Spleen (tissue), 11 donors: Measurements from ENCODE around the gene C10orf53. TPM values are rescaled to one million over a fixed set of nuclear protein-coding genes. Genes with fewer than 3 reads are reported as not detected.

Experiments used
- DNase-seq: peaks from one replicate; pipeline ENCODE4 v3.0.0-alpha.2; 2020
- H3K27ac ChIP-seq, 8 donors: fragments of 200-600 bp; sonication (generic) in 7 of 8; 1 replicate in 4 of 8; 2 replicates in 4 of 8; pipeline versions ENCODE4 v1.5.0 to v1.8.0; 2016 to 2021; ENCODE audit warnings: inconsistent platforms in 4 of 8, mild to moderate bottlenecking in 4 of 8, moderate library complexity in 1 of 8
- H3K27me3 ChIP-seq, 7 donors: fragments of 200-600 bp; sonication (generic) in 6 of 7; replicated peaks in 1 of 7; 1 replicate in 4 of 7; 2 replicates in 3 of 7; pipeline versions ENCODE4 v1.5.0 to v1.8.0; 2016 to 2021; ENCODE audit warnings: inconsistent platforms in 3 of 7, mild to moderate bottlenecking in 1 of 7
- H3K36me3 ChIP-seq, 6 donors: fragments of 200-600 bp; sonication (generic) in 5 of 6; 1 replicate in 4 of 6; 2 replicates in 2 of 6; pipeline versions ENCODE4 v1.5.0 to v1.8.0; 2016 to 2021; ENCODE audit warnings: inconsistent platforms in 2 of 6
- H3K4me1 ChIP-seq, 6 donors: fragments of 200-600 bp; sonication (generic) in 5 of 6; 1 replicate in 3 of 6; 2 replicates in 3 of 6; pipeline versions ENCODE4 v1.5.0 to v1.8.0; 2016 to 2021; ENCODE audit warnings: inconsistent platforms in 3 of 6
- H3K4me3 ChIP-seq, 8 donors: fragments of 200-600 bp; sonication (generic) in 7 of 8; 1 replicate in 4 of 8; 2 replicates in 4 of 8; pipeline versions ENCODE4 v1.5.0 to v1.8.0; 2016 to 2021; ENCODE audit warnings: inconsistent platforms in 4 of 8, mild to moderate bottlenecking in 4 of 8, moderate library complexity in 2 of 8
- H3K9me3 ChIP-seq, 8 donors: fragments of 200-600 bp; sonication (generic) in 7 of 8; 1 replicate in 4 of 8; 2 replicates in 4 of 8; pipeline versions ENCODE4 v1.5.0 to v1.8.0; 2016 to 2021; ENCODE audit warnings: inconsistent platforms in 4 of 8
- POLR2A ChIP-seq, 3 donors: fragments of 450-650 bp; IDR thresholded peaks; one replicate each; pipeline ENCODE4 v1.5.1; 2017; ENCODE audit warnings: antibody characterized with exemption in 3 of 3, mild to moderate bottlenecking in 1 of 3
- POLR2AphosphoS5 ChIP-seq, 3 donors: sonication (generic); formaldehyde crosslinking; IDR thresholded peaks; one replicate each; pipeline ENCODE4 v1.5.1; 2017; ENCODE audit warnings: antibody characterized with exemption in 3 of 3
- WGBS, 5 donors: extraction: QIAGEN DNeasy Blood & Tissue Kit in 3 of 5; methylation state at CpG; one replicate each; pipeline versions ENCODE4 v1.1.5 to v1.1.7; 2013 to 2018; 5-methylcytosine and 5-hydroxymethylcytosine counted together
- intact Hi-C: fragments of 100-400 bp; cut with DNase I; formaldehyde crosslinking; loops from one replicate; pipeline ENCODE4 v1.15.0; 2023; ENCODE audit warnings: low total_unique reads
- polyA plus RNA-seq, 3 donors: library from polyadenylated mRNA; stranded (reverse); fragments of 200-250 nt; gene quantifications; one replicate each; pipeline ENCODE4 v1.2.1, GENCODE V29; 2013
- total RNA-seq, 7 donors: library from RNA; depleted of rRNA in 3 of 7; stranded (reverse); fragments of >200 nt in 3 of 7; fragmentation: NEBNext Ultra II Directional in 4 of 7; extraction: Animal tissue kit (Norgen Biotek cat#: 25700) in 4 of 7; gene quantifications; one replicate each; pipeline versions ENCODE4 v1.1.0 to v1.2.1, GENCODE V29; 2016 to 2021
- TF ChIP-seq, protein P1 (sequence below), 11 experiments: fragments of 200-600 bp in 7 of 11; fragments of 450-650 bp in 4 of 11; sonication (generic) in 4 of 11; IDR thresholded peaks in 8 of 11; conservative IDR thresholded peaks in 3 of 11; 1 replicate in 7 of 11; 2 replicates in 4 of 11; pipeline versions ENCODE4 v1.4.0 to v1.8.0; 2016 to 2021; ENCODE audit warnings: antibody characterized with exemption in 11 of 11, inconsistent platforms in 4 of 11, mild to moderate bottlenecking in 1 of 11
- donor health status: healthy with polysubstance abuse.
- donor health status: DM: no; HTN: no; CAD: no; lungs with moderate emphysema.
- donor health status: DM: no; HTN: no; CAD: no.
- donor health status: Bipolar disorder and iron deficiency.
- donor health status: healthy.
- donor health status: DM: no; HTN: no; CAD: no.
- donor health status: DM: yes; HTN: yes; CAD: no.

The C10orf53 gene
- total and polyA plus RNA-seq, 10 donors, result not detected

DNA sequence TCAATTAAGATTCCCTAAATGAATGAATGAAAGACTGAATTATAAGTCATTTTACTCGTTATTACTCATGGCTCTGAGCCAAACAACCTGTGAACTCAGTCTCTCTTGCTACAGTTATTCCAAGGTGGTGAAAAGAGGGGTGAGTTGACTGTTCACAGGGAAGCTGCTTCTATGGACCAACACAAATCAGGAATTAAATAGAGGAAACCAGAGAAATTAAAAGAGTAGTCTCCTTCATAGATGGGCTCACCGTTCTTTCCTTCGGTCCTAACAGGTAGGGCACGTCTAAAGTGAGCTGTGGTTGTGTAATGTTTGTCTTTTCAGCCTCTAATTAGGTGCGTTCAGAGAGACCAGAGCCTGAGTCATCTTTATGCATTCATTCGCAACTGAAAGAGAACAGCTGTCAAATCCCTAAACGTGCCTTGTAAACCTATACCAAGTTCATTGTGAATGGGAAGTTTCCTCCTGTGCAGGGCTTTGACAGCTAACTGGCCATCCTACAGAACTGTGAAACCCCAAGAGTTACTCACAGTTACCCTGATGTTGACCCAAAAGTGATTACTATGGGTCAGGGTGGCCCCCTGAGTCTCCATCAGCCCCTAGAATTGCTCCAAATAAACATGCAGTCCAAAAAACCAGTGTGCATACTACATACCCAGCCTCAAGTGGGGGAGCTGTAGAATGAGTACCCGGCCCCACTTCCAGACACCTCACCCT is 18.2 kb upstream of the C10orf53 start:
- no peak overlapping the region for H3K4me3 ChIP-seq
- peaks cover 0 to 27% (median 24%) of the 10 kb centered on the region in 8 donors for H3K9me3 ChIP-seq
- H3K36me3 ChIP-seq, result no peaks in the 10 kb centered on the region
- 58 to 68% (median 63%) methylated on average over 8 of the region's 8 CpGs for WGBS, 5 donors
- intact Hi-C loops, result no loop called here
- H3K27ac ChIP-seq, result no peak overlapping the region
- TF ChIP-seq POLR2A (IDR thresholded peaks at IDR 0.05) (no peak), POLR2AphosphoS5 (IDR thresholded peaks at IDR 0.05) (no peak)
- TF ChIP-seq, protein P1, sequence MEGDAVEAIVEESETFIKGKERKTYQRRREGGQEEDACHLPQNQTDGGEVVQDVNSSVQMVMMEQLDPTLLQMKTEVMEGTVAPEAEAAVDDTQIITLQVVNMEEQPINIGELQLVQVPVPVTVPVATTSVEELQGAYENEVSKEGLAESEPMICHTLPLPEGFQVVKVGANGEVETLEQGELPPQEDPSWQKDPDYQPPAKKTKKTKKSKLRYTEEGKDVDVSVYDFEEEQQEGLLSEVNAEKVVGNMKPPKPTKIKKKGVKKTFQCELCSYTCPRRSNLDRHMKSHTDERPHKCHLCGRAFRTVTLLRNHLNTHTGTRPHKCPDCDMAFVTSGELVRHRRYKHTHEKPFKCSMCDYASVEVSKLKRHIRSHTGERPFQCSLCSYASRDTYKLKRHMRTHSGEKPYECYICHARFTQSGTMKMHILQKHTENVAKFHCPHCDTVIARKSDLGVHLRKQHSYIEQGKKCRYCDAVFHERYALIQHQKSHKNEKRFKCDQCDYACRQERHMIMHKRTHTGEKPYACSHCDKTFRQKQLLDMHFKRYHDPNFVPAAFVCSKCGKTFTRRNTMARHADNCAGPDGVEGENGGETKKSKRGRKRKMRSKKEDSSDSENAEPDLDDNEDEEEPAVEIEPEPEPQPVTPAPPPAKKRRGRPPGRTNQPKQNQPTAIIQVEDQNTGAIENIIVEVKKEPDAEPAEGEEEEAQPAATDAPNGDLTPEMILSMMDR (IDR thresholded peaks at IDR 0.05 in 8 of 11, conservative IDR thresholded peaks at IDR 0.05 in 3 of 11), result no peak
- peaks cover 0 to 31% (median 0%) of the 10 kb centered on the region in 7 donors for H3K27me3 ChIP-seq
- no peaks in the 10 kb centered on the region for H3K4me1 ChIP-seq
- DNase-seq, result no peak

DNA sequence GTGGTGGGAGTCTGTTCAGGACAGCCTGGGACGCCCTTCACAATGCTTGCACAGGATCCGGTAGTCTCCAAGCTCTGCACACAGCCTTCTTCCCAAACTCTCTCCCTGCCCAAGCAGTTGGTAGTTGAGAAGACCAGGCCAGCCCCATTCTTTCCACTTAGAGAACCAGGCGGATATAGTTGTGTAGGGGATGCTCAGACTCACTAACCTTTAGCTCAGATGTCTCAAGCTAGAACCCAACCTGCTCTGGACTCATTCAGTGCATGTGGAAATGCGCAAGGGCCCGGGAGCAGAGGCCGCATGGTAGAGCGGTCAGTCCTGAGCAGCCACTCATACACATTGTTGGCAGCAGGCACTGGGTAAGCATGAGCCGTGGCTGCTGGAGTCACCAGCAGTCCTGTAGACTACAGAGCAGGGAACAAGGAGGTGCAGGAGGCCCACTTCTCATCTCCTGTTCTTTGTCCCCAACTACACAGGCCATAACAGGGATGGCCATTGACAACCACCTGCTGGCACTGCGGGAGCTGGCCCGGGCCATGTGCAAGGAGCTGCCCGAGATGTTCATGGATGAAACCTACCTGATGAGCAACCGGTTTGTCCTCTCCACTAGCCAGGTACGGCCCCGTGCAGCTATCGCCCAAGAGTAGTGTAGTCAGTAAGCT is 17.2 kb upstream of the C10orf53 start:
- intact Hi-C loops, result no loop called here
- H3K4me3 ChIP-seq, result no peak overlapping the region
- no peak for DNase-seq
- H3K36me3 ChIP-seq, result no peaks in the 10 kb centered on the region
- H3K27ac ChIP-seq, result no peak overlapping the region
- peaks cover 0 to 27% (median 24%) of the 10 kb centered on the region in 8 donors for H3K9me3 ChIP-seq
- H3K27me3 ChIP-seq, result peaks cover 0 to 29% (median 0%) of the 10 kb centered on the region in 7 donors
- no peak for TF ChIP-seq POLR2A (IDR thresholded peaks at IDR 0.05)
- TF ChIP-seq, protein P1 (IDR thresholded peaks at IDR 0.05 in 8 of 11, conservative IDR thresholded peaks at IDR 0.05 in 3 of 11), result no peak
- no peak for TF ChIP-seq POLR2AphosphoS5 (IDR thresholded peaks at IDR 0.05)
- no peaks in the 10 kb centered on the region for H3K4me1 ChIP-seq
- WGBS, 5 donors, result 86 to 92% (median 88%) methylated on average over 9 to 15 of the region's 15 CpGs

DNA sequence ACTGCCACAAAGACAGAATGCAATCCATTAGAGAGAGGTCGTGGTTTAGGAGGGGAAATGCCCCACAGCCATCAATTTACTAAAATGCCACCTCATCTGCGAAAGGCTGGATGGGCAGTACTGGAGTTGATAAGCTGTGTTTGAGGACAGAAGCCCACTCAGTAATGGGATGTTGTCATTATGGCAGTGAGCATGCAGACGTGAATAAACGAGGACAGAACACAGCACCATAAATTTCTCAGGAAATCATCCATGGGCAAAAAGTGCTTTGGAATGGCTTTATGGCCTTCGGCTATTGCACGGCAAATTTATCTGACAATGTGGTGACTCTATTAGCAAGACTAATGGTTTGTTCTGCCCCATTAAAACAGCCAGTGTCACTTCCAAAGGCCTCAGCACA is 15.9 kb upstream of the C10orf53 start:
- intact Hi-C loops, result no loop called here

More for the DNA sequence above, 15.9 kb upstream of the C10orf53 start:
- no peak overlapping the region for H3K27ac ChIP-seq
- TF ChIP-seq POLR2AphosphoS5 (IDR thresholded peaks at IDR 0.05) (no peak), POLR2A (IDR thresholded peaks at IDR 0.05) (no peak)
- TF ChIP-seq, protein P1 (IDR thresholded peaks at IDR 0.05 in 8 of 11, conservative IDR thresholded peaks at IDR 0.05 in 3 of 11), result no peak
- H3K27me3 ChIP-seq, result peaks cover 0 to 27% (median 0%) of the 10 kb centered on the region in 7 donors
- H3K4me3 ChIP-seq, result no peak overlapping the region
- no peaks in the 10 kb centered on the region for H3K36me3 ChIP-seq
- no peaks in the 10 kb centered on the region for H3K4me1 ChIP-seq
- WGBS, 5 donors, result 71 to 77% (median 71%) methylated on average over 6 of the region's 6 CpGs
- DNase-seq, result no peak
- peaks cover 0 to 19% (median 17%) of the 10 kb centered on the region in 8 donors for H3K9me3 ChIP-seq
